ENCODE results near the gene CFAP126. TPM values are rescaled to one million over a fixed set of nuclear protein-coding genes. Genes with fewer than 3 reads are reported as not detected.
A peak's percentile ranks its signal among the peaks of the same experiment; 100 is the strongest.
"Not testable (repeated sequence)": the region's sequence is repeated elsewhere in the genome, so short reads cannot be mapped to it uniquely, and the experiment has no call there.

The CFAP126 gene, protein sequence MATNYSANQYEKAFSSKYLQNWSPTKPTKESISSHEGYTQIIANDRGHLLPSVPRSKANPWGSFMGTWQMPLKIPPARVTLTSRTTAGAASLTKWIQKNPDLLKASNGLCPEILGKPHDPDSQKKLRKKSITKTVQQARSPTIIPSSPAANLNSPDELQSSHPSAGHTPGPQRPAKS
- not detected for polyA plus RNA-seq

DNA sequence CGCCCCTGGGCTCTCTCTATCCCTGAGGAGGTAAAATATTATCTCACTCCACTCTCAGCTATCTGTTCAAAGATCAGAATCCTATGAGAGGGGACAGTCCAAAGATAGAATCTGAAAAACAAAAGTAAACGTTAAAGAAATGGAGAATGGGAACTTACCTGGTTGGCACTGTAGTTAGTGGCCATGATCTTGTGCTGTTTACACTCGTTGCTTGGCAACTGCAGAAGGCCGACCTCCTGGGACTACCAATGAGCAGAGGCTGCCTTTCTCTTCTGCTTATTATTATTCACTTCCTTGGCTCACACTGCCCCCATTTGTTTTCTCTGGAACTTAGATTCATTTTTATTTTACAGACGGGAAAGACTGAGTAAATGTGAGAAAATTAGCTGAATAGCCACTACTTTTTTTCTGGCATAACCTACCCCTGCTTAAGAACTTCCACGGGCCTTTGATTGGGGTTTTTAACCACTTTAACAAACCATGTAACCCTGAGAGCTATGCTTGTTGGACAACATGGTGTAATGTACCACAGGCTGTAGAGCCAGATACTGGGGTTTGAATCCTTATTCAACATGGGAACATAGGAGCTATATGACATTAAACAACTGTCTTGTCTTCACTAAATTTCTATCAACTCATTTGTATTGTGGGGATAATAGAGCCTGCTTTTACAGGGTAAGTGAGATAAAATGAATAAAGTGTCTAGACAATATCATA lies at the start of gene CFAP126:
CFAP126 (minus strand) TSS at position 193 of the 717 bp plus-strand sequence; CDS start at position 185, 8 bp downstream.
- peaks cover 7 to 8% of the 10 kb centered on the region in 2 donors for H3K4me1 Mint-ChIP-seq
- H3K27ac Mint-ChIP-seq = peak within 1 kb of the TSS; percentile 46 to 83 (median 76)
- H3K9me3 Mint-ChIP-seq = no peaks in the 10 kb centered on the region
- no peaks in the 10 kb centered on the region for H3K27me3 Mint-ChIP-seq (ENCODE audit: low read depth in 3 of 3)
- peaks cover 11 to 25% (median 17%) of the 10 kb centered on the region in 3 donors for H3K36me3 Mint-ChIP-seq
- peak; percentile 47 to 65 (median 51) for DNase-seq
- no peak within 1 kb of the TSS for H3K4me3 Mint-ChIP-seq

DNA sequence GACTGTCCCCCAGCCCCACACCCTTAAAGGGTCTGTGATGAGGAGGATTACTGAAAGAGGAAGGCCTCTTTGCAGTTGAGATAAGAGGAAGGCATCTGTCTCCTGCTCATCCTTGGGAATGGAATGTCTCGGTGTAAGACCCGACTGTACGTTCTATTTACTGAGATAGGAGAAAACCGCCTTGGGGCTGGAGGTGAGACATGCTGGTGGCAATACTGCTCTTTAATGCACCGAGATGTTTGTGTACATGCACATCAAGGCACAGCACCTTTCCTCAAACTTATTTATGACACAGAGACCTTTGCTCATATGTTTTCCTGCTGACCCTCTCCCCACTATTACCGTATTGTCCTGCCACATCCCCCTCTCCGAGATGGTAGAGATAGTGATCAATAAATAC lies 45.4 kb upstream of the CFAP126 start:
- H3K4me3 Mint-ChIP-seq; H3K9me3 Mint-ChIP-seq; H3K27me3 Mint-ChIP-seq (ENCODE audit: low read depth in 3 of 3); H3K27ac Mint-ChIP-seq; H3K36me3 Mint-ChIP-seq; DNase-seq: not testable (repeated sequence)
- H3K4me1 Mint-ChIP-seq = peaks cover 27 to 28% of the 10 kb centered on the region in 2 donors

DNA sequence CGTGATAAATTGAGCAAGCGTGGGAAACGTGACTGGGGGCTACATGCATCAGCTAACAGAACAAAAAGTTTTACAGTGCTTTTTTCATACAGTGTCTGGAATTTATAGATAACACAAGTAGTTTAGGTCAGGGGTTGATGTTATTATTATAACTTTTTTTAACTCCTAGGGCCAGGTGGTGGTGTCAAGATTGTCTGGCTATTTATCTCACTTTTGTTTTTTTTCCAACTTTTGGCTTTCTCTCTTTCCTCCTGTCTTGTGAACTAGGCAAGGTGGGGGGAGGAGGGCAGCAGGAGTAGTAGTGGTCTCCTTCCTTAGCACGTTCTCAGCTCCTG lies 42.9 kb upstream of the CFAP126 start:
- H3K4me1 Mint-ChIP-seq = peaks cover 32 to 35% of the 10 kb centered on the region in 2 donors
- peak overlapping the region; percentile 75 to 92 (median 90) for H3K27ac Mint-ChIP-seq
- DNase-seq; H3K9me3 Mint-ChIP-seq; H3K27me3 Mint-ChIP-seq (ENCODE audit: low read depth in 3 of 3): not testable (repeated sequence)
- peak overlapping the region in 4 of 5 donors; percentile 49 to 59 (median 58) for H3K4me3 Mint-ChIP-seq
- H3K36me3 Mint-ChIP-seq = peaks cover 0 to 13% (median 4%) of the 10 kb centered on the region in 3 donors

DNA sequence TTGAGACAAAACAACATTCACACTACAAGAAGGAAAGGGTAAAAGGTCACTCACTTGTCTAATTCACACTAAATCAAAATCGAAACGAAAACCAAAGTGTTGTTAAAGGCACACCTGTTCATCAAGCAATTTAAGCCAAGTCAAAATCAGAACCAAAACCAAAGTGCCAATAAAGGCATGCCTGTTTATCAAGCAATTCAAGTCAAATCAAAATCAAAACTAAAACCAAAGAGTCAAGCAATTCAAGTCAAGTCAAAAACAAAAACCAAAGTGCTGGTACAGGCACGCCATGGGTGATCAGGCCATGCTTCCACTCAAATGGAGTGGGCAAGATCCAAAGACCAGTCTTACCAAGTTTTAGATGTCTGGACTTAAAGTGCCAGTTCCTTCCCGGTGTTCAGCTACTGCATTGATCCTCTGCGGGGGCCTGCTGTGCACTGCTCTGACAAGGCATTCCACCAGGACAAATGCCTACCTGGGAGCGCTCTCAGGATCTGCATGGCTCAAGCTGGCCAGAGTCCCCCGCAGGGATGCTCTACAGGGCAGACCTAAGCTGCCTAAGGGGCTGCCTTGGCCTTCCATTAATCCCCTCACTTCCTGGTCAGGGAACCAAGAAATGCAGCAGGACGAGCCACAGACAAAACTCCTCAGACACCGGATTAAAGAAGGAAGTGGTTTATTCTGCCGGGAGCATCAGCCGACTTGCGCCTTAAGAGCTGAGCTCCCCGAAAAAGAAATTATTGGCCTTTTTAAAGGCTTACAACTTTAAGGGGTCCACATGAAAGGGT lies 42.4 kb upstream of the CFAP126 start:
- not testable (repeated sequence) for H3K27me3 Mint-ChIP-seq (ENCODE audit: low read depth in 3 of 3); H3K9me3 Mint-ChIP-seq
- H3K4me1 Mint-ChIP-seq = peaks cover 35 to 37% of the 10 kb centered on the region in 2 donors
- peaks cover 3 to 13% (median 4%) of the 10 kb centered on the region in 3 donors for H3K36me3 Mint-ChIP-seq
- peak overlapping the region; percentile 75 to 92 (median 90) for H3K27ac Mint-ChIP-seq
- H3K4me3 Mint-ChIP-seq = peak overlapping the region; percentile 25 to 71 (median 56)
- peak; percentile 26 to 46 (median 28) for DNase-seq

DNA sequence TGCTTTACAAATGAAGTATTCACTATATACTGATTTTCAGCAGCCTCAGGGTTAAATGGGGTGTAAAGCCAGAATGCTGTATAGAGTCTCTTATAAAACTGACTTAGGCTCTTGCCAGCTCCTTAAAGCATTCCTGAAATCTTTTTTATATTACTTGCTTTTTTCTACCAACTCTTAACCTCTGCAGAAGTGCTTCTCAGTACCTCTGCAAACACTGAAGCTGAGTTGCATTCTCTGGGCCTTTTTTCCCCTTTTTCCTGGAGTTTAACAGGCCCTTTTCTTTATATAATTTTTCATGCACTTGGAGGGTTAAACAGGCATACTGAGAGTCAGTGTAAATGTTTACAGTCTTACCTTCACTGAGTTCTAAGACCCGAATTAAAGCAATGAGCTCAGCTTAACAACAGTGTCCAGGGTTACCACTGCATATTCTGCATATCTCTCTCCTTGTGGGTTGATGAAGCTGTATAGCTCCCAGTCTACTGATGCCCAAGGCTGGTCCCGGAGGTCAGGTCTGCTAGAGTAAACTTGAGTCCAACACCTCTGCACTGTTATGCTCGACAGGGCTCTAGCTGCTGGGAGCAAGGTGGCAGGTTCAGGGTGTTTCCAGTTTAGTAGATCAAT lies 40.9 kb upstream of the CFAP126 start:
- Mint-ChIP-seq H3K36me3 (peaks cover 3 to 15% (median 4%) of the 10 kb centered on the region in 3 donors), H3K27me3 (ENCODE audit: low read depth in 3 of 3) (peaks cover 0 to 3% (median 0%) of the 10 kb centered on the region in 3 donors), H3K4me1 (peaks cover 46 to 51% of the 10 kb centered on the region in 2 donors), H3K27ac (peak overlapping the region in 3 of 6 donors; percentile 28 to 92 (median 75)), H3K9me3 (no peaks in the 10 kb centered on the region), H3K4me3 (no peak overlapping the region)
- DNase-seq = no peak

DNA sequence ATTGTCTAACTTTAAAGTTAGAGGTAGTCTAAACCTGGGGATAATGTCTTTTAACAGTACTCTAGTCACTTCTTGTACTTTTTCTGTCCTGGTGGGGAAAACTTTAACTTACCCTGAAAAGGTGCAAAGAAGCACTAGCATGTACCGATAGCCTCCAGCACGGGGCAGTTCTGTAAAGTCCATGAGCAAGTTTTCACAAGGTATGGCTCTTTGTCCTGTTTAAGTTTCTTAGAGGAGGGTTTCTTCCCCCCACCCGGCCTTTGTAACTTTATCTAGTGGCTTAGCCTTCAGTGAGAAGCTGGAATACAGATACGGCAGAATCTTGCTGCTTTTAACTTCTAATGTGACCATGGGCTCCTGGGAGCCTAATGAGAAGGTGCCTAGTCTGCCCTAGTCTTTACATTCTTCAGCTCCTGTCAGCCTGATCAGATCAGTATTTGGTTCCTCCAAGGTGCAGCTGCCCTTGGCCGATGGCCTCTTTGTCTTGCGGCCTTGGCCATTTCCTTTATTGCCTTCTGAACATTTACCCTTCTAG lies 39.8 kb upstream of the CFAP126 start:
- Mint-ChIP-seq H3K9me3 (no peaks in the 10 kb centered on the region), H3K4me3 (no peak overlapping the region), H3K36me3 (peaks cover 3 to 11% (median 4%) of the 10 kb centered on the region in 3 donors), H3K27me3 (ENCODE audit: low read depth in 3 of 3) (peaks cover 0 to 4% (median 2%) of the 10 kb centered on the region in 3 donors), H3K4me1 (peaks cover 46 to 61% of the 10 kb centered on the region in 2 donors), H3K27ac (peak overlapping the region in 1 of 6 donors; percentile 79)
- no peak for DNase-seq

DNA sequence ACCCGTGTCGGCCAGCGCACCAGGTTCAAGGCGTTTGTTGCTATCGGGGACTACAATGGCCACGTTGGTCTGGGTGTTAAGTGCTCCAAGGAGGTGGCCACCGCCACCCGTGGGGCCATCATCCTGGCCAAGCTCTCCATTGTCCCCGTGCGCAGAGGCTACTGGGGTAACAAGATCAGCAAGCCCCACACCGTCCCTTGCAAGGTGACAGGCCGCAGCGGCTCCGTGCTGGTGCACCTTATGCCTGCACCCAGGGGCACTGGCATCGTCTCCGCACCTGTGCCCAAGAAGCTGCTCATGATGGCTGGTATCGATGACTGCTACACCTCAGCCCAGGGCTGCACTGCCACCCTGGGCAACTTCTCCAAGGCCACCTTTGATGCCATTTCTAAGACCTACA lies 38.9 kb upstream of the CFAP126 start:
- H3K4me1 Mint-ChIP-seq = peaks cover 49 to 68% of the 10 kb centered on the region in 2 donors
- not testable (repeated sequence) for H3K27ac Mint-ChIP-seq; H3K4me3 Mint-ChIP-seq; H3K9me3 Mint-ChIP-seq; H3K27me3 Mint-ChIP-seq (ENCODE audit: low read depth in 3 of 3); DNase-seq
- peaks cover 3 to 11% (median 4%) of the 10 kb centered on the region in 3 donors for H3K36me3 Mint-ChIP-seq

DNA sequence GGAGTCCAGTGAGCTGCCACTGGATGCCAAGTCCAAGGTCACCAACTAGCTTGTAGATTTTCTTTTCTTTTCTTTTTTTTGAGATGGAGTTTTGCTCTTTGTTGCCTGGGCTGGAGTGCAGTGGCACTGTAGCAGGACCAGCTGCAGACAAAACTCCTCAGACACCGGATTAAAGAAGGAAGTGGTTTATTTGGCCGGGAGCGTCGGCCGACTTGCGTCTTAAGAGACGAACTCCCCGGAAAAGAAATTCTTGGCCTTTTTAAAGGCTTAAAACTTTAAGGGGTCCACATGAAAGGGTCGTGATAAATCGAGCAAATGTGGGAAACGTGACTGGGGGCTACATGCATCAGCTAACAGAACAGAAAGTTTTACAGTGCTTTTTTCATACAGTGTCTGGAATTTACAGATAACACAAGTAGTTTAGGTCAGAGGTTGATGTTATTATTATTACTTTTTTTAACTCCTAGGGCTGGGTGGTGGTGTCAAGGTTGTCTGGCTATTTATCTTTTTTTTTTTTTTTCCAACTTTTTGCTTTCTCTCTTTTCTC lies 36.4 kb upstream of the CFAP126 start:
- Mint-ChIP-seq H3K27ac (peak overlapping the region in 2 of 6 donors; percentile 11 to 13), H3K36me3 (peaks cover 3 to 15% (median 11%) of the 10 kb centered on the region in 3 donors), H3K9me3 (peaks cover 0 to 4% (median 0%) of the 10 kb centered on the region in 6 donors), H3K4me1 (peaks cover 51 to 73% of the 10 kb centered on the region in 2 donors), H3K27me3 (ENCODE audit: low read depth in 3 of 3) (peaks cover 13 to 16% (median 14%) of the 10 kb centered on the region in 3 donors), H3K4me3 (peak overlapping the region in 4 of 5 donors; percentile 31 to 62 (median 41))
- no peak for DNase-seq

DNA sequence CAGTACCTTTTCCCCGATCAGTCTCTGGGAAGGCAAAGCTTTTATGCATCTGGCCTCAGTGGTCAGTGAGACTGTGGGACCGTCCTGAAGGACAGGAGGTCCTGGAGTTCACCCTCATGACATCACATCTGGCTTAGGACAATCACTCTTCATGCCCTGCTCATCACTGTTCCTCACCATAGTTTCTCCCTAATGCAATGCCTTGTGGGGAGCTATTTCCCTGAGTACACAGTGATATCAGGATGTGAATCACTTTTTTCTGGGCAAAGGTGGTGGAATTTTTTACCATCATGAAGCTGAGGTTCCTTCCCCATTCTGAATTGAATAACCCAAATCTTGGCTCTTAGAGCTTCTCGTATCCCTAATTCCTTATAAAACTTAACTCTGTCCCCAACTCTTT lies 34.8 kb upstream of the CFAP126 start:
- Mint-ChIP-seq H3K36me3 (peaks cover 3 to 10% (median 7%) of the 10 kb centered on the region in 3 donors), H3K4me1 (peaks cover 48 to 65% of the 10 kb centered on the region in 2 donors), H3K9me3 (peaks cover 0 to 4% (median 0%) of the 10 kb centered on the region in 6 donors), H3K27me3 (ENCODE audit: low read depth in 3 of 3) (peaks cover 16 to 20% (median 18%) of the 10 kb centered on the region in 3 donors), H3K27ac (peak overlapping the region in 1 of 6 donors; percentile 49), H3K4me3 (peak overlapping the region in 2 of 5 donors; percentile 11 to 50)
- no peak for DNase-seq

DNA sequence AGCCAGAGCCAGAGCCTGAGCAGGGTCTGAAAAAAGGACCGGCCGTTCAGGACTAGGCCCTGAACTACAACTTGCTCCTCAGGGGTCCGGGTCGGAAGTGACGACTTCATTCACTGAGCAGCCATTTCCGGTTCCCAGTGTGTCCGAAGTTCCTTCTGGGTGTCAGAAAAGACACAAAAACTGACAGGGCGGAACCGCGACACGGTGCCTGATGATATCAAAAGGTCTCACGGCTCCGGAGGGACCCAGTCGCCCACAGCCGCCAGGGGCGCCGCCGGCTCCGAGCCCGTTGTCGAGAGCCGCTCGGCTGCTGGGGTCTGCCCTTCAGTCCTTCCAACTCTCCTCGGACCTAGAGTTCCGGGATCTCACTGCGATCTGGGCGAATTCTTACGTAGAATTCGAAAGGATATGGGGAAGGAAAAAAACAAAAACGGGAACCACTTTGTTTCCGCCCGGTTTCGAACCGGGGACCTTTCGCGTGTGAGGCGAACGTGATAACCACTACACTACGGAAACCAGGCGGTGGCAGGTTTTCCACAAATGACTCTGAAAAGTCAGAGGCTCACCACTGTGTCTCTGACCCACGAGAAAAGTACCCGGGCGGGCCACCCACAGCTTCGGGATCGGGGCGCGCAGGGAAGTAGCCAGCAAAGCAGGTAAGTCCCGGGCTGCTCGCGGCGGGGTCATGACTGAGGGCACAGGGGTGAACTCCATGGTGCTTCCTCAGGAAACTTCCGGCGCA lies 31.8 kb upstream of the CFAP126 start:
- Mint-ChIP-seq H3K27me3 (ENCODE audit: low read depth in 3 of 3) (peaks cover 16 to 21% (median 20%) of the 10 kb centered on the region in 3 donors), H3K27ac (peak overlapping the region; percentile 98 to 100 (median 100)), H3K4me1 (peaks cover 43 to 55% of the 10 kb centered on the region in 2 donors), H3K4me3 (peak overlapping the region; percentile 93 to 99 (median 96)), H3K36me3 (peaks cover 0 to 10% (median 7%) of the 10 kb centered on the region in 3 donors), H3K9me3 (peaks cover 0 to 4% (median 0%) of the 10 kb centered on the region in 6 donors)
- DNase-seq = peak; percentile 92 to 94 (median 92)

DNA sequence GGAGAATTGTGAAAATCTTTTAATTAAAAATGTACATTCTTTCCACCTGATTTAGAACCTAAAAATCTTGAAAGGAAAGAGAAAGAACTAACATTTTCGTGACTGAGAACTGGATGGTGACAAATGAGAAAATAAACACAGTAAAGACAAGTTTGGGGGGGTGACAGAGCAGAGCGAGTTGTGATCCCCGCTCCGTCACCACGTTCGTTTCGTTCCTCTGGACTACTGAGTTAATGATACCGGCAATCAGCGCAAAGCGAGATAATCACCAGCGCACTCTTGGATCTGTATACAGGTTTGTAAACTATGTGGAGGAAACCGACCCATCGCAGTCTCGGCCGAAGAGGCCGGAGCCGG lies 31.2 kb upstream of the CFAP126 start:
- Mint-ChIP-seq H3K4me3 (peak overlapping the region; percentile 93 to 99 (median 96)), H3K9me3 (peaks cover 0 to 4% (median 0%) of the 10 kb centered on the region in 6 donors), H3K4me1 (peaks cover 37 to 49% of the 10 kb centered on the region in 2 donors), H3K36me3 (peaks cover 0 to 8% (median 7%) of the 10 kb centered on the region in 3 donors), H3K27me3 (ENCODE audit: low read depth in 3 of 3) (peaks cover 16 to 21% (median 20%) of the 10 kb centered on the region in 3 donors), H3K27ac (peak overlapping the region; percentile 98 to 100 (median 100))
- no peak for DNase-seq

DNA sequence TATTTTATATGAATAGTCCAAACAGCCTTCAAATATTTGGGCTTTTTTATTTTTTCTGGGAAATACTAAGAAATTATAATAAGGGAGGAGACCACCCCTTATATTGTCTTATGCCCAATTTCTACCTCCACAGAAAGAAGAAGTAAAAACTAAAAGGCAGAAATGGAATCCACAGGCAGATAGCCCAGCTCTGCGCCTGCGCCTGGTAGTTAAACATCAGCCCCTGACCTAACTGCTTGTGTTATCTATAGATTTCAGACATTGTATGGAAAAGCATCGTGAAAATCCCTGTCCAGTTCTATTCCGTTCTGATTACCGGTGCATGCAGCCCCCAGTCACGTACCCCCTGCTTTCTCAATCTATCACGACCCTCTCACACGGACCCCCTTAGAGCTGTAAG lies 29.4 kb upstream of the CFAP126 start:
- H3K4me1 Mint-ChIP-seq = peaks cover 30 to 33% of the 10 kb centered on the region in 2 donors
- H3K36me3 Mint-ChIP-seq, H3K9me3 Mint-ChIP-seq, DNase-seq: not testable (repeated sequence)
- peaks cover 15 to 25% (median 20%) of the 10 kb centered on the region in 3 donors for H3K27me3 Mint-ChIP-seq (ENCODE audit: low read depth in 3 of 3)
- H3K27ac Mint-ChIP-seq = peak overlapping the region in 3 of 6 donors; percentile 51 to 57 (median 55)
- H3K4me3 Mint-ChIP-seq = peak overlapping the region in 2 of 5 donors; percentile 6 to 10

All from immature natural killer cell (primary cell).